ENCODE measurements around the gene NR0B2. TPM values are rescaled to one million over a fixed set of nuclear protein-coding genes. Genes with fewer than 3 reads are reported as not detected.

The NR0B2 gene
- total RNA-seq, 2 experiments from 2014 or later = not detected

DNA sequence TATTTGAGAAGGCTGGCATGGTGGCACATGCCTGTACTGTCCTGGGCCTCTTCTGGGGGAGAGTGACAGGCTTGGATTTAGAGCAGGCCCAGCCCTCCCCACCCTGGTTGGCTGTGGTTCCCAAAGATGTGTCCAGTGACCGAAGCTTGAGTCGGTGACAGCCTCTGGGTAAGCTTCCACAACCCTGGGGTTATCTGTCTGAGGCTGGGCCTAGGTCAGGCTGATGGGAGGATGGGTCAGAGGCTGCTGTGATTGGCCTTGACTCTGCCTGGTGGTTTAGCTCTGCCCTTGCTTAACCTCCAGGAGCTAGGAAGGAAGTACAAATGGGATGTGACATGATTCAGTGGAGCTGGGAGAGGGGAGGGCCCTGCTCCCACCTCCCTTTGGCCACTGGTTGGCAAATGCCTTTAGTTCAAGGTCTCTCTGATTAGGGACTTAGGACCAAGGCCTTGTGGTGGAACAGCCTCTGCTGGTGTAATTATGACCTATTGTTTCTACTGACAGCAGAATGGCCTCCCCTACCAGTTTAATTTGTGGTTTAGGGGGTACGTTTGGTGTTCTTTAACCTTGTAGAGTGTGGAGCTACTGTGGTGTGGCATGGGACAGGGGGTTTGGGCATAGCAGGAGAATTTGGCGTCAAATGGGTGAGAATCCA, 24.4 kb upstream of the NR0B2 start:
- POLR2A ChIA-PET = interaction anchor here (1.0 kb wide), 1 partner anchor 10 kb away, joined by 3 read pairs; no protein-coding TSS in a partner anchor

DNA sequence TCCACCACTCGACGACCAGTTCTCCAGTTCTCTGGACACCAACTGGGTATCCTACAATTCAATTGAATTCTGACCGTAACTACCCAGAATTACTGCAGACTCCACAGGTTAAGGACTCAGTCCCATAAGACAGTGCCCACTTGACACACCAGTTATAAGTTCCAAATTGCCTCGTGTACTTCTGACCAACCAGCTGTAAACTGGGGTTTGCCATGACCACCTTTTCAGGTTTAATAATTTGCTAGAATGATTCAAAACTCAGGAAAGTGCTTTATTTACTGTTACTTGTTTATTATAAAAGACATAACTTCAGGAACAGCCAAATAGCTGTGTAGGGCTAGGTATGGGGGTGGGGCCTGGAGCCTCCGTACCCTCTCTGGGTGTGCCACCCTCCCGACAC, 23.0 kb upstream of the NR0B2 start:
- Histone ChIP-seq H3K27ac (ENCODE audit: low read depth, low read length, poor library complexity, severe bottlenecking) (no peak overlapping the region), H3K79me2 (ENCODE audit: insufficient read depth, low read depth, low read length) (peaks cover 39% of the 10 kb centered on the region; the same call in 1 of the 2 replicates), H4K20me1 (ENCODE audit: insufficient read depth, low read length) (no peaks in the 10 kb centered on the region), H3K36me3 (ENCODE audit: insufficient read depth, low read length) (peaks cover 80% of the 10 kb centered on the region), H2AFZ (ENCODE audit: low read length) (no peak overlapping the region), H3K4me3 (ENCODE audit: low read depth, low read length, poor library complexity, severe bottlenecking) (no peak overlapping the region), H3K9me3 (ENCODE audit: low read length) (no peaks in the 10 kb centered on the region), H3K9me2 (ENCODE audit: insufficient read depth, low read length) (no peaks in the 10 kb centered on the region), H3K4me1 (ENCODE audit: insufficient read depth, low read length, poor library complexity, severe bottlenecking) (peaks cover 12% of the 10 kb centered on the region), H3K4me2 (ENCODE audit: low read length) (no peak overlapping the region)
- DNase-seq (ENCODE audit: low spot score) = no peak
- ChIA-PET POLR2A (interaction anchor here (0.6 kb wide), 1 partner anchor 83 kb away, joined by 3 read pairs; no protein-coding TSS in a partner anchor), CTCF (ENCODE audit: unreplicated experiment) (no interaction called here)
- intact Hi-C loops (cut with micrococcal nuclease; ENCODE audit: unreplicated experiment) = no loop called here
- TSS peak; percentile 18 for BruUV-seq (replicated peaks)
- TF ChIP-seq, protein P1, sequence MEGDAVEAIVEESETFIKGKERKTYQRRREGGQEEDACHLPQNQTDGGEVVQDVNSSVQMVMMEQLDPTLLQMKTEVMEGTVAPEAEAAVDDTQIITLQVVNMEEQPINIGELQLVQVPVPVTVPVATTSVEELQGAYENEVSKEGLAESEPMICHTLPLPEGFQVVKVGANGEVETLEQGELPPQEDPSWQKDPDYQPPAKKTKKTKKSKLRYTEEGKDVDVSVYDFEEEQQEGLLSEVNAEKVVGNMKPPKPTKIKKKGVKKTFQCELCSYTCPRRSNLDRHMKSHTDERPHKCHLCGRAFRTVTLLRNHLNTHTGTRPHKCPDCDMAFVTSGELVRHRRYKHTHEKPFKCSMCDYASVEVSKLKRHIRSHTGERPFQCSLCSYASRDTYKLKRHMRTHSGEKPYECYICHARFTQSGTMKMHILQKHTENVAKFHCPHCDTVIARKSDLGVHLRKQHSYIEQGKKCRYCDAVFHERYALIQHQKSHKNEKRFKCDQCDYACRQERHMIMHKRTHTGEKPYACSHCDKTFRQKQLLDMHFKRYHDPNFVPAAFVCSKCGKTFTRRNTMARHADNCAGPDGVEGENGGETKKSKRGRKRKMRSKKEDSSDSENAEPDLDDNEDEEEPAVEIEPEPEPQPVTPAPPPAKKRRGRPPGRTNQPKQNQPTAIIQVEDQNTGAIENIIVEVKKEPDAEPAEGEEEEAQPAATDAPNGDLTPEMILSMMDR (conservative IDR thresholded peaks at IDR 0.05; ENCODE audit: low read length) = no peak
- TF ChIP-seq EZH2phosphoT487 (IDR thresholded peaks at IDR 0.05; ENCODE audit: borderline replicate concordance, low read depth, low read length) = no peak

More for the DNA sequence above, 24.4 kb upstream of the NR0B2 start:
- Histone ChIP-seq H3K9me3 (ENCODE audit: low read length) (no peaks in the 10 kb centered on the region), H3K9me2 (ENCODE audit: insufficient read depth, low read length) (no peaks in the 10 kb centered on the region), H2AFZ (ENCODE audit: low read length) (no peak overlapping the region), H3K4me3 (ENCODE audit: low read depth, low read length, poor library complexity, severe bottlenecking) (no peak overlapping the region), H4K20me1 (ENCODE audit: insufficient read depth, low read length) (no peaks in the 10 kb centered on the region), H3K4me2 (ENCODE audit: low read length) (no peak overlapping the region), H3K36me3 (ENCODE audit: insufficient read depth, low read length) (peaks cover 82% of the 10 kb centered on the region), H3K27ac (ENCODE audit: low read depth, low read length, poor library complexity, severe bottlenecking) (no peak overlapping the region), H3K4me1 (ENCODE audit: insufficient read depth, low read length, poor library complexity, severe bottlenecking) (no peaks in the 10 kb centered on the region), H3K79me2 (ENCODE audit: insufficient read depth, low read depth, low read length) (peaks cover 26% of the 10 kb centered on the region; the same call in 1 of the 2 replicates)
- intact Hi-C loops (cut with micrococcal nuclease; ENCODE audit: unreplicated experiment) = no loop called here
- no peak for TF ChIP-seq EZH2phosphoT487 (IDR thresholded peaks at IDR 0.05; ENCODE audit: borderline replicate concordance, low read depth, low read length)
- TF ChIP-seq, protein P1 (conservative IDR thresholded peaks at IDR 0.05; ENCODE audit: low read length) = no peak
- DNase-seq (ENCODE audit: low spot score) = no peak
- BruUV-seq (replicated peaks) = no TSS peak
- CTCF ChIA-PET (ENCODE audit: unreplicated experiment) = interaction anchor here (0.6 kb wide), 2 partner anchors 56 to 63 kb away, joined by 3 read pairs; no protein-coding TSS in a partner anchor

DNA sequence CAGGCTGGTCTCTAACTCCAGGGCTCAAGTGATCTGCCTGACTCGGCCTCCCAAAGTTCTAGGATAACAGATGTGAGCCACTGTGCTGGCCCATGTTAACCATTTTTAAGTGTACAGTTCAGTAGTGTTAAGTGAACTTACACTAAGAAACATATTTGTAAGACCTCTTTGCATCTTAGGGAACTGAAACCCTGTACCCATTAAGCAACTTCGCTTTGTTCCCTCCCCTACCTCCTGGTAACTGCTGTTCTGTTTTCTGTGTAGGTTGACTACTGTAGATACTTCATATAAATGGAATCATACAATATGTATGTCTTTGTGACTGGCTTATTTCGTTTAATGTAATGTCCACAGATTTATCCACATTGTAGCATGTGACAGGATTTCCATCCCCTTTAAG, 18.8 kb upstream of the NR0B2 start:
- BruUV-seq (replicated peaks) = no TSS peak
- POLR2A ChIA-PET = interaction anchor here (0.7 kb wide), 1 partner anchor 77 kb away, joined by 3 read pairs; no protein-coding TSS in a partner anchor

More for the DNA sequence above, 18.8 kb upstream of the NR0B2 start:
- H3K9me3 ChIP-seq (ENCODE audit: low read length) = no peaks in the 10 kb centered on the region
- peak; percentile 72 for DNase-seq (ENCODE audit: low spot score)
- no peaks in the 10 kb centered on the region for H4K20me1 ChIP-seq (ENCODE audit: insufficient read depth, low read length)
- peak overlapping the region; percentile 55; the same call in 1 of the 2 replicates for H3K4me2 ChIP-seq (ENCODE audit: low read length)
- H3K4me3 ChIP-seq (ENCODE audit: low read depth, low read length, poor library complexity, severe bottlenecking) = no peak overlapping the region
- H3K79me2 ChIP-seq (ENCODE audit: insufficient read depth, low read depth, low read length) = peaks cover 65% of the 10 kb centered on the region; the same call in 1 of the 2 replicates
- H3K36me3 ChIP-seq (ENCODE audit: insufficient read depth, low read length) = peaks cover 83% of the 10 kb centered on the region
- CTCF ChIA-PET (ENCODE audit: unreplicated experiment) = no interaction called here
- peaks cover 12% of the 10 kb centered on the region for H3K4me1 ChIP-seq (ENCODE audit: insufficient read depth, low read length, poor library complexity, severe bottlenecking)
- intact Hi-C loops (cut with micrococcal nuclease; ENCODE audit: unreplicated experiment) = no loop called here
- TF ChIP-seq EZH2phosphoT487 (IDR thresholded peaks at IDR 0.05; ENCODE audit: borderline replicate concordance, low read depth, low read length) = no peak
- TF ChIP-seq, protein P1 (conservative IDR thresholded peaks at IDR 0.05; ENCODE audit: low read length) = no peak
- no peaks in the 10 kb centered on the region for H3K9me2 ChIP-seq (ENCODE audit: insufficient read depth, low read length)
- no peak overlapping the region for H2AFZ ChIP-seq (ENCODE audit: low read length)
- H3K27ac ChIP-seq (ENCODE audit: low read depth, low read length, poor library complexity, severe bottlenecking) = peak overlapping the region; percentile 55

Data from OCI-LY7 (cell line).